Measurements from ENCODE around the gene CMTM4.

Gene CMTM4

GRCh38 chr16:66653581-66654350, 42.8 kb downstream of the CMTM4 start:
- TF ChIP-seq POLR2A (IDR thresholded peaks at IDR 0.05; ENCODE audit: low read length) (no peak), GATA1 (IDR thresholded peaks at IDR 0.05; ENCODE audit: low read depth, low read length) (no peak)
- no peak for DNase-seq

GRCh38 chr16:66652661-66653360, 43.7 kb downstream of the CMTM4 start:
- TF ChIP-seq GATA1 (IDR thresholded peaks at IDR 0.05; ENCODE audit: low read depth, low read length) (no peak), POLR2A (IDR thresholded peaks at IDR 0.05; ENCODE audit: low read length) (no peak)
- no peak for DNase-seq

- TF ChIP-seq POLR2A (IDR thresholded peaks at IDR 0.05; ENCODE audit: low read length), result no peak
- DNase-seq, result no peak
Measured at GRCh38 chr16:66651965-66652364, 44.6 kb downstream of the CMTM4 start.

GRCh38 chr16:66651474-66651765, 45.1 kb downstream of the CMTM4 start:
- DNase-seq, result no peak
- TF ChIP-seq GATA1 (IDR thresholded peaks at IDR 0.05; ENCODE audit: low read depth, low read length), result no peak
- no peak for TF ChIP-seq POLR2A (IDR thresholded peaks at IDR 0.05; ENCODE audit: low read length)

- no peak for TF ChIP-seq POLR2A (IDR thresholded peaks at IDR 0.05; ENCODE audit: low read length)
- TF ChIP-seq GATA1 (IDR thresholded peaks at IDR 0.05; ENCODE audit: low read depth, low read length), result no peak
Measured at GRCh38 chr16:66650707-66651473, 45.7 kb downstream of the CMTM4 start.

GRCh38 chr16:66649636-66650205, 46.8 kb downstream of the CMTM4 start:
- no peak for DNase-seq
- TF ChIP-seq POLR2A (IDR thresholded peaks at IDR 0.05; ENCODE audit: low read length) (no peak), GATA1 (IDR thresholded peaks at IDR 0.05; ENCODE audit: low read depth, low read length) (no peak)

More at GRCh38 chr16:66650707-66651473, 45.7 kb downstream of the CMTM4 start:
- peak; percentile 73 to 83 for DNase-seq

GRCh38 chr16:66649167-66649566, 47.4 kb downstream of the CMTM4 start:
- no peak for DNase-seq

GRCh38 chr16:66647866-66648265, 48.7 kb downstream of the CMTM4 start:
- TF ChIP-seq GATA1 (IDR thresholded peaks at IDR 0.05; ENCODE audit: low read depth, low read length) (no peak), POLR2A (IDR thresholded peaks at IDR 0.05; ENCODE audit: low read length) (no peak)
- no peak for DNase-seq

More at GRCh38 chr16:66649167-66649566, 47.4 kb downstream of the CMTM4 start:
- TF ChIP-seq GATA1 (IDR thresholded peaks at IDR 0.05; ENCODE audit: low read depth, low read length), result no peak
- no peak for TF ChIP-seq POLR2A (IDR thresholded peaks at IDR 0.05; ENCODE audit: low read length)

- no peak for DNase-seq
- TF ChIP-seq GATA1 (IDR thresholded peaks at IDR 0.05; ENCODE audit: low read depth, low read length) (no peak), POLR2A (IDR thresholded peaks at IDR 0.05; ENCODE audit: low read length) (no peak)
Measured at GRCh38 chr16:66641387-66641786, 55.2 kb downstream of the CMTM4 start.

- DNase-seq, result no peak
- TF ChIP-seq GATA1 (IDR thresholded peaks at IDR 0.05; ENCODE audit: low read depth, low read length) (no peak), POLR2A (IDR thresholded peaks at IDR 0.05; ENCODE audit: low read length) (no peak)
Measured at GRCh38 chr16:66640724-66641314, 55.7 kb downstream of the CMTM4 start.

- DNase-seq, result no peak
- TF ChIP-seq GATA1 (IDR thresholded peaks at IDR 0.05; ENCODE audit: low read depth, low read length) (no peak), POLR2A (IDR thresholded peaks at IDR 0.05; ENCODE audit: low read length) (no peak)
Measured at GRCh38 chr16:66639091-66639885, 57.3 kb downstream of the CMTM4 start.

GRCh38 chr16:66637806-66638205, 58.7 kb downstream of the CMTM4 start:
- DNase-seq, result no peak
- TF ChIP-seq POLR2A (IDR thresholded peaks at IDR 0.05; ENCODE audit: low read length) (no peak), GATA1 (IDR thresholded peaks at IDR 0.05; ENCODE audit: low read depth, low read length) (no peak)

GRCh38 chr16:66636199-66636598, 60.3 kb downstream of the CMTM4 start:
- DNase-seq, result no peak
- no peak for TF ChIP-seq POLR2A (IDR thresholded peaks at IDR 0.05; ENCODE audit: low read length)
- TF ChIP-seq GATA1 (IDR thresholded peaks at IDR 0.05; ENCODE audit: low read depth, low read length), result no peak

Data from erythroblast (primary cell).